Neural progenitor cell (in vitro differentiated cells): Measurements from ENCODE around the gene PLCB1.

Experiments
- CTCF ChIP-seq: fragments of 200-600 bp; sonication (generic); IDR thresholded peaks from 2 replicates; pipeline ENCODE4 v1.5.1; 2017; ENCODE audit warnings: antibody characterized with exemption, mild to moderate bottlenecking
- EZH2 ChIP-seq: fragments of 200-600 bp; sonication (generic); IDR thresholded peaks from 2 replicates; pipeline ENCODE4 v1.6.1; 2017; ENCODE audit warnings: antibody characterized with exemption, mild to moderate bottlenecking, moderate library complexity

- TF ChIP-seq CTCF (no peak), EZH2 (no peak)
These were observed 373.6 kb downstream of the PLCB1 start for GRCh38 chr20:8505476-8506200.
